HCT116 (cell line): Measurements from ENCODE around the gene THAP8. TPM values are rescaled to one million over a fixed set of nuclear protein-coding genes. Genes with fewer than 3 reads are reported as not detected.

Experiments used
- ATAC-seq: fragments of 200-7000 bp; cut with Tn5 transposase; 2 replicates; pipeline ENCODE4 v1.9.1; 2020; ENCODE audit warnings: mild to moderate bottlenecking, moderate library complexity
- BruUV-seq: library from RNA; stranded (reverse); fragments of 400-500 nt; replicated peaks from 2 replicates; lab custom pipeline; 2021; lab: Mats Ljungman, UMichigan
- CTCF ChIA-PET: fragments of 300-600 bp; sonication (Branson Sonifier 250); formaldehyde crosslinking; loops from one replicate; lab custom pipeline; 2021; ENCODE audit warnings: antibody characterized with exemption; lab: Charles Lee
- POLR2A ChIA-PET: fragments of 300-600, 350-600 bp; sonication (Branson Sonifier 250); formaldehyde crosslinking; loops from one replicate; lab custom pipeline; 2021; ENCODE audit warnings: antibody characterized with exemption; lab: Charles Lee
- RAD21 ChIA-PET, 2 experiments: fragments of 300-600 bp; sonication (Branson Sonifier 250); formaldehyde crosslinking; loops; one replicate each; lab custom pipeline; 2023; ENCODE audit warnings: low total read pairs in 2 of 2; ENCODE audit not compliant: uncharacterized antibody in 2 of 2, unreplicated experiment in 2 of 2, low non-redundant PET in 1 of 2; lab: Charles Lee
- DNase-seq: peaks from one replicate; pipeline ENCODE4 v3.0.0-alpha.2; 2010; ENCODE audit warnings: low read depth, low spot score
- H2AFZ ChIP-seq: fragments of 200-600 bp; shearing (Covaris generic), sonication (generic); 2 replicates; pipeline ENCODE4 v1.6.1; 2017; ENCODE audit warnings: low read depth, mixed run types, mixed read lengths, antibody characterized with exemption, low read length; ENCODE audit not compliant: poor library complexity, severe bottlenecking
- H3K27ac ChIP-seq: 2 replicates; pipeline ENCODE4 v1.5.1; 2012; ENCODE audit warnings: low read depth, low read length
- H3K27me3 ChIP-seq: fragments of 200-600 bp; sonication (generic); 2 replicates; pipeline ENCODE4 v1.6.1; 2016; ENCODE audit warnings: mixed run types, low read length, mixed read lengths; ENCODE audit not compliant: insufficient read depth
- H3K36me3 ChIP-seq, 2 experiments: fragments of 200-500 bp in 1 of 2; fragments of 200-600 bp in 1 of 2; sonication (Bioruptor generic) in 1 of 2; sonication (generic) in 1 of 2; 2 replicates each; pipeline versions ENCODE4 v1.5.1 to v1.6.1; 2014 to 2016; ENCODE audit warnings: low read length in 2 of 2, inconsistent platforms in 1 of 2, mixed read lengths in 1 of 2, mixed run types in 1 of 2; ENCODE audit not compliant: insufficient read depth in 2 of 2, control insufficient read depth in 1 of 2
- H3K4me1 ChIP-seq, 2 experiments: fragments of 200-600 bp in 1 of 2; sonication (generic) in 1 of 2; 2 replicates each; pipeline versions ENCODE4 v1.5.1 to v1.6.1; 2012 to 2017; ENCODE audit warnings: low read length in 2 of 2, inconsistent platforms in 1 of 2, mild to moderate bottlenecking in 1 of 2, mixed read lengths in 1 of 2, mixed run types in 1 of 2, moderate library complexity in 1 of 2; ENCODE audit not compliant: insufficient read depth in 2 of 2, control insufficient read depth in 1 of 2
- H3K4me2 ChIP-seq: fragments of 200-600 bp; sonication (generic); 2 replicates; pipeline ENCODE4 v1.6.1; 2017; ENCODE audit warnings: mixed run types, low read length, mixed read lengths
- H3K4me3 ChIP-seq, 2 experiments: fragments of 200-600 bp in 1 of 2; sonication (generic) in 1 of 2; replicated peaks in 1 of 2; 2 replicates each; pipeline ENCODE4 v1.5.1; 2011 to 2016; ENCODE audit warnings: low read length in 2 of 2, control low read depth in 1 of 2, low read depth in 1 of 2, mild to moderate bottlenecking in 1 of 2, mixed read lengths in 1 of 2, mixed run types in 1 of 2
- H3K79me2 ChIP-seq: fragments of 200-600 bp; sonication (generic); 2 replicates; pipeline ENCODE4 v1.6.1; 2017; ENCODE audit warnings: mild to moderate bottlenecking, mixed run types, low read length, moderate library complexity, mixed read lengths; ENCODE audit not compliant: insufficient read depth
- H3K9ac ChIP-seq: fragments of 200-600 bp; sonication (generic); 2 replicates; pipeline ENCODE4 v1.6.1; 2016; ENCODE audit warnings: low read length, mixed read lengths
- H3K9me2 ChIP-seq: fragments of 200-600 bp; sonication (generic), shearing (Covaris generic); 2 replicates; pipeline ENCODE4 v1.6.1; 2017; ENCODE audit warnings: mixed run types, mild to moderate bottlenecking, moderate library complexity; ENCODE audit not compliant: insufficient read depth
- H3K9me3 ChIP-seq, 2 experiments: fragments of 200-500 bp in 1 of 2; fragments of 200-600 bp in 1 of 2; sonication (Bioruptor generic) in 1 of 2; sonication (generic) in 1 of 2; 2 replicates each; pipeline ENCODE4 v1.6.1; 2014 to 2017; ENCODE audit warnings: low read length in 2 of 2, mixed read lengths in 2 of 2, inconsistent platforms in 1 of 2, low read depth in 1 of 2, mild to moderate bottlenecking in 1 of 2, mixed run types in 1 of 2, moderate library complexity in 1 of 2; ENCODE audit not compliant: control insufficient read depth in 1 of 2, insufficient read depth in 1 of 2
- H4K20me1 ChIP-seq: fragments of 200-600 bp; sonication (generic), shearing (Covaris generic); 2 replicates; pipeline ENCODE4 v1.6.1; 2017; ENCODE audit warnings: mixed run types, mild to moderate bottlenecking, moderate library complexity; ENCODE audit not compliant: insufficient read depth
- CBX3 ChIP-seq: IDR thresholded peaks from 2 replicates; pipeline ENCODE4 v1.6.1; 2012; ENCODE audit warnings: low read depth
- CTCF ChIP-seq, 3 experiments: fragments of 200-600 bp in 1 of 3; sonication (generic) in 1 of 3; IDR thresholded peaks in 2 of 3; conservative IDR thresholded peaks in 1 of 3; 2 replicates each; pipeline ENCODE4 v1.5.1; 2012 to 2017; ENCODE audit warnings: low read depth in 2 of 3, low read length in 2 of 3, antibody characterized with exemption in 1 of 3, borderline replicate concordance in 1 of 3, control low read depth in 1 of 3, mild to moderate bottlenecking in 1 of 3, mixed read lengths in 1 of 3, mixed run types in 1 of 3, moderate library complexity in 1 of 3; ENCODE audit not compliant: insufficient read depth in 1 of 3
- ELF1 ChIP-seq: IDR thresholded peaks from 2 replicates; pipeline ENCODE4 v1.6.1; 2012; ENCODE audit warnings: low read depth, borderline replicate concordance
- EZH2phosphoT487 ChIP-seq: fragments of 200-600 bp; IDR thresholded peaks from 2 replicates; pipeline ENCODE4 v1.6.1; 2018; ENCODE audit warnings: antibody characterized with exemption, borderline replicate concordance
- JUND ChIP-seq: IDR thresholded peaks from 2 replicates; pipeline ENCODE4 v1.6.1; 2012
- MAX ChIP-seq: IDR thresholded peaks from 2 replicates; pipeline ENCODE4 v1.6.1; 2012
- POLR2AphosphoS5 ChIP-seq: IDR thresholded peaks from 2 replicates; pipeline ENCODE4 v1.6.1; 2011; ENCODE audit warnings: mild to moderate bottlenecking, low read depth, low read length, moderate library complexity
- RAD21 ChIP-seq: IDR thresholded peaks from 2 replicates; pipeline ENCODE4 v1.6.1; 2012; ENCODE audit warnings: low read depth, mild to moderate bottlenecking
- REST ChIP-seq: IDR thresholded peaks from 2 replicates; pipeline ENCODE4 v1.6.1; 2012; ENCODE audit warnings: low read depth
- ZNF274 ChIP-seq: fragments of 200-500 bp; sonication (Bioruptor generic); IDR thresholded peaks from 2 replicates; pipeline ENCODE4 v1.6.1; 2014; ENCODE audit warnings: mild to moderate bottlenecking, low read depth, low read length, inconsistent platforms
- intact Hi-C: fragments of 100-400 bp; cut with micrococcal nuclease; formaldehyde crosslinking; loops from 2 replicates; pipeline ENCODE4 v1.10.0; 2022
- total RNA-seq: library from RNA; stranded (reverse); gene quantifications from one replicate; pipeline ENCODE4 v1.2.1, GENCODE V29; 2021; ENCODE audit not compliant: unreplicated experiment

THAP8 gene
- total RNA-seq, 1 experiment from 2014 or later, result 1.7 TPM

GRCh38 chr19:36051236-36051635 lies 2.8 kb downstream of the THAP8 start:
- no peaks in the 10 kb centered on the region for H3K9me2 ChIP-seq
- RAD21 ChIA-PET, result no interaction called here
- H3K4me2 ChIP-seq, result no peak overlapping the region
- no peak overlapping the region for H3K4me3 ChIP-seq
- H3K27me3 ChIP-seq, result no peaks in the 10 kb centered on the region
- CTCF ChIA-PET, result no interaction called here
- ATAC-seq (no peak), DNase-seq (peak; percentile 33)
- no peaks in the 10 kb centered on the region for H4K20me1 ChIP-seq
- intact Hi-C loops, result loop anchor here (1.0 to 10.0 kb wide), 2 partner anchors 52 to 166 kb away; no protein-coding TSS in a partner anchor
- peak; percentile 46 for TF ChIP-seq RAD21
- no peak for TF ChIP-seq POLR2AphosphoS5
- TF ChIP-seq ELF1, result no peak
- peak; percentile 71 to 98 (median 73) for TF ChIP-seq CTCF (IDR thresholded peaks at IDR 0.05 in 2 of 3, conservative IDR thresholded peaks at IDR 0.05 in 1 of 3; ENCODE audit: borderline replicate concordance in 1 of 3, insufficient read depth in 1 of 3, low read depth in 2 of 3, low read length in 2 of 3)
- no peak overlapping the region for H3K27ac ChIP-seq
- BruUV-seq, result no TSS peak
- no peaks in the 10 kb centered on the region for H3K36me3 ChIP-seq
- H3K9ac ChIP-seq, result no peak overlapping the region
- POLR2A ChIA-PET, result interaction anchor here (1.5 kb wide), 1 partner anchor 37 kb away, joined by 3 read pairs; the partner anchor contains the start of gene ALKBH6
- peaks cover 12% of the 10 kb centered on the region for H3K79me2 ChIP-seq
- H3K4me1 ChIP-seq, result peaks cover 19 to 43% of the 10 kb centered on the region in 2 experiments
- no peak overlapping the region for H2AFZ ChIP-seq
- H3K9me3 ChIP-seq, result no peaks in the 10 kb centered on the region

- ATAC-seq, result no peak
- Histone ChIP-seq H3K27me3 (no peaks in the 10 kb centered on the region), H3K9ac (no peak overlapping the region), H4K20me1 (no peaks in the 10 kb centered on the region), H3K9me3 (no peaks in the 10 kb centered on the region), H3K36me3 (no peaks in the 10 kb centered on the region), H3K4me1 (peaks cover 9 to 25% of the 10 kb centered on the region in 2 experiments; a peak in 3 of 4 replicates), H2AFZ (no peak overlapping the region), H3K79me2 (no peaks in the 10 kb centered on the region), H3K4me3 (no peak overlapping the region), H3K9me2 (no peaks in the 10 kb centered on the region), H3K4me2 (no peak overlapping the region), H3K27ac (no peak overlapping the region)
- no peak for DNase-seq
- RAD21 ChIA-PET, result no interaction called here
- intact Hi-C loops, result no loop called here
- POLR2A ChIA-PET, result no interaction called here
- TF ChIP-seq POLR2AphosphoS5 (no peak), REST (no peak), EZH2phosphoT487 (no peak), ZNF274 (no peak), JUND (no peak), CBX3 (no peak), MAX (no peak)
- BruUV-seq, result no TSS peak
- CTCF ChIA-PET, result no interaction called here
These were observed 4.9 kb downstream of the THAP8 start for GRCh38 chr19:36049080-36049698.
